ENCODE measurements around the gene ANKRD10.

DNA sequence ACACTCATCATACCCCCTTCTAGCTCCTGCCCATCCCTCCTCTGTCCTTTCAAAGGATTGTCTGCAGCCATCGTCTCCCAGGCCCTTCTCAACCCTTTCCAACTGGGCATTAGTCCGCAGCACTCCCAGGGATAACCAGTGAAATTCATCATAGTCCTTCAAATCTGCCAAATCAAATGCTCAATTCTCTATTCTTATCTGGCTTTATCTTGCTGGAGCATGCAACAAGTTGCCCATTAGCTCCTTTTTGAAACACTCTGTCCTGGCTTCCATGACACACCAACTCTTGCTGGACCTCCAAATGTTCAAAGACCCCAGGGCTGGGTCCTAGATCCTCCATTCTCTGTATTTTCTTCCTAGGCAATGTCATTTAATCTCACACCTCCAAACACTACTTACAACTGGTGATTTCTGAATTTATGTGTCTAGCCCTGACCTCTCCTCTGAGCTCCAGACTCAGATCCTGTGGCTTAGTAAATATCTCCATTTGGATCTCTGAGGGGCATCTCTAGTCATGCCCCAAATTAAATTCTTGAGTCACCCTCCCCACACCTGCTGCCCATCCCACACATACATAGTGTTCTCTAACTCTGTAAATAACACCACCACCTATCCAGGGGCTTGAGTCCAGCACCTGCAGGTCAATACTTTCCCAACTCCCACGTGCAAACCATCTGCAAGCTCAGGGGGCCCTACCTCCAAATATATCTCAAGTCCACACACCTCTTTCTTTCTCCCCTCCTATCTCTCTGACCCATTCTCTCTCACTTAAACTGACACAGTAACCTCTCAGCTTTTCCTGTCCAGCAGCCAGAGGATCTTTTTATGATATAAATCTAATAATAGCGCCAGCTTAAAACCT is 9.1 kb upstream of the ANKRD10 start:
- TF ChIP-seq HDGF (IDR thresholded peaks at IDR 0.05; ENCODE audit: borderline replicate concordance) (no peak), FOXM1 (IDR thresholded peaks at IDR 0.05; ENCODE audit: borderline replicate concordance) (no peak), SP1 (IDR thresholded peaks at IDR 0.05) (no peak), BHLHE40 (IDR thresholded peaks at IDR 0.05; ENCODE audit: borderline replicate concordance) (no peak), TARDBP (IDR thresholded peaks at IDR 0.05) (no peak)

All from HEK293T (cell line).